Stomach (tissue), 9 donors: Measurements from ENCODE around the gene NEK4. TPM values are rescaled to one million over a fixed set of nuclear protein-coding genes. Genes with fewer than 3 reads are reported as not detected.

Experiments used
- DNase-seq, 2 donors: peaks; one replicate each; pipeline versions ENCODE4 v3.0.0 to v3.0.0-alpha.2; 2013 to 2019
- H3K27ac ChIP-seq, 5 donors: fragments of 200-600 bp in 4 of 5; sonication (generic) in 4 of 5; one replicate each; pipeline ENCODE4 v1.5.1; 2013 to 2019; ENCODE audit warnings: mild to moderate bottlenecking in 1 of 5, moderate library complexity in 1 of 5
- H3K27me3 ChIP-seq, 3 donors: fragments of 200-600 bp; sonication (generic); one replicate each; pipeline ENCODE4 v1.5.1; 2017 to 2019; ENCODE audit warnings: mixed run types in 1 of 3
- H3K36me3 ChIP-seq, 4 donors: fragments of 200-600 bp; sonication (generic); 1 replicate in 3 of 4; 2 replicates in 1 of 4; pipeline ENCODE4 v1.5.1; 2016 to 2019
- H3K4me1 ChIP-seq, 4 donors: fragments of 200-600 bp; sonication (generic); one replicate each; pipeline ENCODE4 v1.5.1; 2016 to 2019
- H3K4me3 ChIP-seq, 4 donors: fragments of 200-600 bp; sonication (generic) in 3 of 4; one replicate each; pipeline ENCODE4 v1.5.1; 2016 to 2019; ENCODE audit warnings: mild to moderate bottlenecking in 1 of 4
- H3K9me3 ChIP-seq, 4 donors: fragments of 200-600 bp; sonication (generic); one replicate each; pipeline ENCODE4 v1.5.1; 2016 to 2019
- EP300 ChIP-seq: sonication (generic); formaldehyde crosslinking; IDR thresholded peaks from one replicate; pipeline ENCODE4 v1.6.1; 2017; ENCODE audit warnings: antibody characterized with exemption
- POLR2A ChIP-seq, 4 donors: fragments of 450-650 bp; IDR thresholded peaks; one replicate each; pipeline ENCODE4 v1.6.1; 2016; ENCODE audit warnings: antibody characterized with exemption in 4 of 4, control low read depth in 2 of 4, mild to moderate bottlenecking in 1 of 4, moderate library complexity in 1 of 4
- POLR2AphosphoS5 ChIP-seq, 3 donors: sonication (generic); formaldehyde crosslinking; IDR thresholded peaks; one replicate each; pipeline ENCODE4 v1.6.1; 2016; ENCODE audit warnings: antibody characterized with exemption in 3 of 3
- WGBS, 5 donors: extraction: QIAGEN DNeasy Blood & Tissue Kit in 3 of 5; methylation state at CpG; one replicate each; pipeline versions ENCODE4 v1.1.5 to v1.1.7; 2013 to 2018; 5-methylcytosine and 5-hydroxymethylcytosine counted together
- intact Hi-C: fragments of 100-400 bp; cut with DNase I; formaldehyde crosslinking; loops from one replicate; pipeline ENCODE4 v1.15.1; 2023; ENCODE audit warnings: low total_unique reads
- polyA plus RNA-seq, 3 donors: library from polyadenylated mRNA; stranded (reverse); fragments of 200-250 nt; gene quantifications; one replicate each; pipeline ENCODE4 v1.2.3, GENCODE V29; 2013
- total RNA-seq, 5 donors: library from RNA; depleted of rRNA; stranded (reverse); fragments of >200 nt; gene quantifications; one replicate each; pipeline versions ENCODE4 v1.1.0 to v1.2.3, GENCODE V29; 2014 to 2016
- TF ChIP-seq, protein P1 (sequence below), 7 experiments: fragments of 450-650 bp in 4 of 7; fragments of 200-600 bp in 3 of 7; sonication (generic) in 3 of 7; IDR thresholded peaks; one replicate each; pipeline ENCODE4 v1.5.1; 2016 to 2019; ENCODE audit warnings: antibody characterized with exemption in 7 of 7, control low read depth in 2 of 7, mild to moderate bottlenecking in 1 of 7
- donor health status: healthy with polysubstance abuse.
- donor health status: Bipolar disorder and iron deficiency.
- donor health status: healthy.

The NEK4 gene
- total and polyA plus RNA-seq, 8 donors: 4.3 to 30.7 (median 12.6) TPM

GRCh38 chr3:52816654-52817053 lies 45.9 kb upstream of the NEK4 start:
- Histone ChIP-seq H3K4me3 (no peak overlapping the region), H3K27ac (no peak overlapping the region), H3K4me1 (no peaks in the 10 kb centered on the region), H3K36me3 (peaks cover 0 to 12% (median 4%) of the 10 kb centered on the region in 4 donors), H3K27me3 (no peaks in the 10 kb centered on the region), H3K9me3 (no peaks in the 10 kb centered on the region)
- DNase-seq: no peak
- intact Hi-C loops: no loop called here
- WGBS, 5 donors: 88 to 100% (median 94%) methylated on average over 8 to 10 of the region's 10 CpGs
- TF ChIP-seq, protein P1, sequence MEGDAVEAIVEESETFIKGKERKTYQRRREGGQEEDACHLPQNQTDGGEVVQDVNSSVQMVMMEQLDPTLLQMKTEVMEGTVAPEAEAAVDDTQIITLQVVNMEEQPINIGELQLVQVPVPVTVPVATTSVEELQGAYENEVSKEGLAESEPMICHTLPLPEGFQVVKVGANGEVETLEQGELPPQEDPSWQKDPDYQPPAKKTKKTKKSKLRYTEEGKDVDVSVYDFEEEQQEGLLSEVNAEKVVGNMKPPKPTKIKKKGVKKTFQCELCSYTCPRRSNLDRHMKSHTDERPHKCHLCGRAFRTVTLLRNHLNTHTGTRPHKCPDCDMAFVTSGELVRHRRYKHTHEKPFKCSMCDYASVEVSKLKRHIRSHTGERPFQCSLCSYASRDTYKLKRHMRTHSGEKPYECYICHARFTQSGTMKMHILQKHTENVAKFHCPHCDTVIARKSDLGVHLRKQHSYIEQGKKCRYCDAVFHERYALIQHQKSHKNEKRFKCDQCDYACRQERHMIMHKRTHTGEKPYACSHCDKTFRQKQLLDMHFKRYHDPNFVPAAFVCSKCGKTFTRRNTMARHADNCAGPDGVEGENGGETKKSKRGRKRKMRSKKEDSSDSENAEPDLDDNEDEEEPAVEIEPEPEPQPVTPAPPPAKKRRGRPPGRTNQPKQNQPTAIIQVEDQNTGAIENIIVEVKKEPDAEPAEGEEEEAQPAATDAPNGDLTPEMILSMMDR (IDR thresholded peaks at IDR 0.05): no peak
- TF ChIP-seq EP300: no peak
- TF ChIP-seq POLR2A (IDR thresholded peaks at IDR 0.05): no peak
- TF ChIP-seq POLR2AphosphoS5 (IDR thresholded peaks at IDR 0.05): no peak

- 84 to 97% (median 89%) methylated on average over 5 to 6 of the region's 6 CpGs for WGBS, 5 donors
- Histone ChIP-seq H3K4me1 (no peaks in the 10 kb centered on the region), H3K9me3 (no peaks in the 10 kb centered on the region), H3K27me3 (no peaks in the 10 kb centered on the region), H3K36me3 (peaks cover 0 to 12% (median 4%) of the 10 kb centered on the region in 4 donors), H3K27ac (no peak overlapping the region), H3K4me3 (no peak overlapping the region)
- no peak for DNase-seq
- TF ChIP-seq POLR2A (IDR thresholded peaks at IDR 0.05): no peak
- no peak for TF ChIP-seq POLR2AphosphoS5 (IDR thresholded peaks at IDR 0.05)
- TF ChIP-seq EP300: no peak
- TF ChIP-seq, protein P1 (IDR thresholded peaks at IDR 0.05): no peak
- intact Hi-C loops: no loop called here
Observed at GRCh38 chr3:52816199-52816598, 45.5 kb upstream of the NEK4 start.

DNA sequence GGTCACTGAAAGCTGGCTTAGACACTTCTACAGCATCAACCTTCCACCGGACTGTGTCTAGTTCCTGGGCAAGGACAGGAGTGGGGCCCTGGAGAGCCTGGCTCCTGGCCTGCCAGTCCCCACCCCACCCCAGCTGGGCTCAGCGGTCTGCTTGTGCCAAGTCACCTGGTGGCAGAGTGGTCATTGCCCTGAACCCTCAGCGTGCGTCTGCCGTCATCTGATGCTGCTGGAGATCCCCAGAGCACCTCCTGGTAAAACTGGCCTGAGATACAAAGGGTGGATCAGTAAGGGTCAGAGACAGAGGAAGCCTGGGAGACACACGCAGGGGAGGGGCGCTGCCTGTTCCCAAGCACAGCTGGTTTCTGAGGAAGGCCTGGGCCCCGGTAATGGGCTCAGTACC lies 43.1 kb upstream of the NEK4 start:
- Histone ChIP-seq H3K27ac (no peak overlapping the region), H3K36me3 (no peaks in the 10 kb centered on the region), H3K4me3 (no peak overlapping the region), H3K9me3 (no peaks in the 10 kb centered on the region), H3K4me1 (no peaks in the 10 kb centered on the region), H3K27me3 (no peaks in the 10 kb centered on the region)
- WGBS, 5 donors: 81 to 96% (median 85%) methylated on average over 5 to 8 of the region's 8 CpGs
- TF ChIP-seq POLR2AphosphoS5 (IDR thresholded peaks at IDR 0.05): no peak
- TF ChIP-seq EP300: no peak
- TF ChIP-seq, protein P1 (IDR thresholded peaks at IDR 0.05): no peak
- intact Hi-C loops: no loop called here
- DNase-seq: no peak

DNA sequence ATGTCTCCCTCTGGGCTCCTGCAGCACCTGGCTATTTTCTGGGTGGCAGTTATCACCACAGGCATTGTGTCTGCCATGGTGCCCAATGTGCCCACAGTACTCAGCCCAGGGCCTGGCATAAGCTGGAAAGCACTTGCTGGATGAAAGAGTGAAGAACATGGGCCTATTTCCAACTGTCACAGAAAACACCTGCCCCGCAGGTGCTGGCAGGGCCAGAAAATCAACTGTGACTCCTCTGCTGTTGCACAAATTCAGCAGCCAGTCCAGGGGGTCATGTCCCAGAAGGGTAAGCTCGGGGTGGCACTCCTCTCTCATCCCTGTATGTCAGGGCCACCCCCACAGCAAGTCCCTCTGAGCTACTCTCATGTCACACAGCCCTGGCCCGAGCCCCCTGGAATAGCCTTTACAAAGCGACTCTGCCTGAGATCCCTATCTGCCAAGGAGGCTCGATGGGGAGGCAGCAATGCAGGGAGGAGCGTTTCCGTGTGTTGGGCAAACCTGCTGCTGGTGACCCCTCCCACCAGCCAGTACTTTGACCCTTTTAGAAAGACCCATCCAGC lies 40.8 kb upstream of the NEK4 start:
- Histone ChIP-seq H3K27me3 (no peaks in the 10 kb centered on the region), H3K4me3 (no peak overlapping the region), H3K9me3 (no peaks in the 10 kb centered on the region), H3K4me1 (no peaks in the 10 kb centered on the region), H3K36me3 (no peaks in the 10 kb centered on the region), H3K27ac (no peak overlapping the region)
- TF ChIP-seq EP300 (no peak), POLR2AphosphoS5 (IDR thresholded peaks at IDR 0.05) (no peak), POLR2A (IDR thresholded peaks at IDR 0.05) (no peak)
- TF ChIP-seq, protein P1 (IDR thresholded peaks at IDR 0.05): no peak
- no peak for DNase-seq
- WGBS, 5 donors: 67 to 79% (median 75%) methylated on average over 7 of the region's 7 CpGs
- intact Hi-C loops: no loop called here
